GM19351 (cell line): Measurements from ENCODE around the gene DNAJC22.
"Not testable (repeated sequence)": the region's sequence is repeated elsewhere in the genome, so short reads cannot be mapped to it uniquely, and the experiment has no call there.

ENCODE experiments used
- ATAC-seq: cut with Tn5 transposase; IDR thresholded peaks from one replicate; pipeline ENCODE4 v1.9.1; 2021; ENCODE audit warnings: mild to moderate bottlenecking, moderate library complexity; ENCODE audit not compliant: unreplicated experiment

Gene DNAJC22

GRCh38 chr12:49367381-49368239 lies 20.9 kb downstream of the DNAJC22 start, which contains the start of gene SPATS2:
Gene SPATS2 (plus strand): TSS chr12:49367462. CDS start chr12:49461013, 93,551 bp downstream.
- ATAC-seq, result no peak

GRCh38 chr12:49368240-49368600 lies 21.5 kb downstream of the DNAJC22 start:
- ATAC-seq, result no peak

- ATAC-seq, result peak; percentile 53
Observed at GRCh38 chr12:49369411-49370145, 22.9 kb downstream of the DNAJC22 start.

- ATAC-seq, result no peak
Observed at GRCh38 chr12:49370539-49370938, 23.9 kb downstream of the DNAJC22 start.

GRCh38 chr12:49375406-49375805 lies 28.7 kb downstream of the DNAJC22 start:
- ATAC-seq, result no peak

- ATAC-seq, result no peak
Observed at GRCh38 chr12:49377386-49377785, 30.7 kb downstream of the DNAJC22 start.

- ATAC-seq, result not testable (repeated sequence)
Observed at GRCh38 chr12:49380184-49380583, 33.5 kb downstream of the DNAJC22 start.

- no peak for ATAC-seq
Observed at GRCh38 chr12:49388682-49389386, 42.1 kb downstream of the DNAJC22 start.

GRCh38 chr12:49389387-49389703 lies 42.7 kb downstream of the DNAJC22 start:
- ATAC-seq, result no peak

- no peak for ATAC-seq
Observed at GRCh38 chr12:49397000-49397399, 50.3 kb downstream of the DNAJC22 start.

GRCh38 chr12:49400304-49400703 lies 53.6 kb downstream of the DNAJC22 start:
- ATAC-seq, result no peak
